ENCODE measurements around the gene PAQR4.
A peak's percentile ranks its signal among the peaks of the same experiment; 100 is the strongest.

GRCh38 chr16:2987833-2988232 lies 18.7 kb downstream of the PAQR4 start:
- TF ChIP-seq CEBPB (IDR thresholded peaks at IDR 0.05) (no peak), TAF1 (IDR thresholded peaks at IDR 0.05; ENCODE audit: low read depth) (no peak), EP300 (IDR thresholded peaks at IDR 0.05; ENCODE audit: borderline replicate concordance) (no peak; the same call in 1 of the 2 replicates), MAX (IDR thresholded peaks at IDR 0.05) (peak; percentile 39; the same call in 1 of the 2 replicates), REST (IDR thresholded peaks at IDR 0.05; ENCODE audit: low read depth) (no peak), TCF12 (IDR thresholded peaks at IDR 0.05; ENCODE audit: low read depth) (no peak; the same call in none of the 2 replicates), TEAD4 (IDR thresholded peaks at IDR 0.05) (no peak), EGR1 (IDR thresholded peaks at IDR 0.05) (no peak), RAD21 (IDR thresholded peaks at IDR 0.05; ENCODE audit: low read depth) (no peak), FOXM1 (IDR thresholded peaks at IDR 0.05; ENCODE audit: borderline replicate concordance, low read depth) (no peak)
